SIG-M5 treated with dmso at 0.1 percent for 504 hours (cell line): ENCODE measurements around the gene TPO.
"Not testable (repeated sequence)": the region's sequence is repeated elsewhere in the genome, so short reads cannot be mapped to it uniquely, and the experiment has no call there.

Experiments
- DNase-seq: peaks from one replicate; lab custom pipeline; 2025; ENCODE audit not compliant: unreplicated experiment; lab: John Stamatoyannopoulos, UW

The TPO gene

GRCh38 chr2:1501038-1501851, 88.0 kb downstream of the TPO start:
- no peak for DNase-seq

GRCh38 chr2:1501991-1502390, 88.7 kb downstream of the TPO start:
- no peak for DNase-seq

- no peak for DNase-seq
Measured at GRCh38 chr2:1502891-1503304, 89.6 kb downstream of the TPO start.

- no peak for DNase-seq
Measured at GRCh38 chr2:1503471-1504310, 90.4 kb downstream of the TPO start.

- DNase-seq = no peak
Measured at GRCh38 chr2:1504311-1504750, 91.1 kb downstream of the TPO start.

- no peak for DNase-seq
Measured at GRCh38 chr2:1505031-1505441, 91.8 kb downstream of the TPO start.

GRCh38 chr2:1509271-1510065, 96.2 kb downstream of the TPO start:
- no peak for DNase-seq

GRCh38 chr2:1510176-1510575, 96.9 kb downstream of the TPO start:
- DNase-seq = no peak

- no peak for DNase-seq
Measured at GRCh38 chr2:1511455-1511854, 98.2 kb downstream of the TPO start.

- no peak for DNase-seq
Measured at GRCh38 chr2:1512321-1513289, 99.3 kb downstream of the TPO start.

GRCh38 chr2:1514391-1515072, 101.3 kb downstream of the TPO start:
- no peak for DNase-seq

GRCh38 chr2:1515073-1515430, 101.8 kb downstream of the TPO start:
- no peak for DNase-seq

GRCh38 chr2:1515986-1516797, 102.9 kb downstream of the TPO start:
- DNase-seq = no peak

GRCh38 chr2:1516798-1517060, 103.5 kb downstream of the TPO start:
- no peak for DNase-seq

- not testable (repeated sequence) for DNase-seq
Measured at GRCh38 chr2:1517291-1517690, 104.0 kb downstream of the TPO start.

GRCh38 chr2:1517786-1518185, 104.5 kb downstream of the TPO start:
- no peak for DNase-seq

- no peak for DNase-seq
Measured at GRCh38 chr2:1518331-1518803, 105.1 kb downstream of the TPO start.

- no peak for DNase-seq
Measured at GRCh38 chr2:1518867-1519530, 105.7 kb downstream of the TPO start.
